T-helper 2 cell (primary cell): ENCODE results near the gene GNAS-AS1.

ENCODE experiments used
- DNase-seq, 5 experiments: peaks; one replicate each; pipeline versions ENCODE4 v3.0.0 to v3.0.0-alpha.2; 2012 to 2022

GNAS-AS1 gene

DNA sequence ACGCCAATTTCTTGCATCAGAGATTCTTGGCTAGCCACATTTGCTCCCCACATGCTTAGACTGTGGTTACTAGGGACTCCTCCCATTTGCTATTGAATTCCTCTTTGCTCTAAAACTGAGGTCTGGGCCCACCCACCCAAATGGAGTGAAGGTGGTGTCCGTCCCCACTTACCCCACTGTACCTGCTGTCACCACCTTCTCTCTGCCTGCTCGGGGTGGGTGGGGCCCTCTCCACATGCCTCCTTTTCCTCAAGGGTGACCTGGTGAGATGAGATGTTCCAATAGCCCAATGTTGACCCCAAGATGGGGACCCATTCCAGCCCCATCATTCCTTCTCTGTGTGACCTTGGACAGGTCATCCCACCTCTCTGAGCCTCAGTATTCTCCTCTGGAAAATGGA lies 74.6 kb downstream of the GNAS-AS1 start:
- no peak for DNase-seq

DNA sequence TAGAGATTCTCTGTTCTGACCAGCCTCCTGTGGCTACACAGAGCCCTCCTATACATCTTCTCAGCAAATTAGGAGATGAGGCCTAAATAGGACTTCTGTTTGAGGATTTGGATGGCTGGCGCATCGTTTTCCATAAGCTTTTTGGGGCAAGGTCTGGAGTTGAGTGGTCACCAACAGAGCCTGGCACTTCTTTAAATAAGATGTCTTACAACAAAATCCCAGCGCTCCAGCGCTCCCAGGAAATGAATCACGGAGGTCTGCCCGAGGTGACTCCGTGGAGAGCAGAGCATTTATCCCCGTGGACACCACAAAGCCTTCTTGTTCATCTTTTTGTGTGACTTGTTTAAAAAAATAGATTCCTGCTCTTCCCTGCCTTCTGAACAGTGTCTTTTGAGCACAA lies 75.3 kb downstream of the GNAS-AS1 start:
- no peak for DNase-seq

DNA sequence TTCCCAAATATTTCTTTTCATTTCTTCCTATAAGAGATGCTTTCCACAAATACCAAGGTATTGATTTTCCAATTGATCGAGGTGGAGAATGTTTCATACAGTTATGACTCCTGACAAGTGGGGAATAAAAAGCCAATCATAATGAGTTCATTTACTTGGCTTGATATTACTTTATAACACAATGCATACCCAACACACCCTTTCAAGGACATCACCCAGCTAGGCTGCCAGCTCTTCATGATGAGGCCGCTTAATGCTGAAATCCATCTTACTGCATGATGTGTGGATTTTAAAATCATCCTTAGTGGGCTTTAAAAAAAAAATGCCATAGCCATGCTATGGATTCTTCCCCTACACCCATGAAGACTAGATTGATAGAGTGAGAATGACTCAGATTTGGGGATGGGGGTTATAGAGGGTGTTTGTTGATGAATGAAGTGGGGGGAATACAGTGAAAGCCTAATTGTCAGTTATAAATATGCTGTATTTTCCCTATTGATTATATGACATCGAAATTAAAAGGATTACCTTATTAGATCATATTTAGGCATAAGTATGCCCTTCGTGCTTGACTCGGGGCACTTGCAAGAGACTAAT lies 75.9 kb downstream of the GNAS-AS1 start:
- DNase-seq = no peak

DNA sequence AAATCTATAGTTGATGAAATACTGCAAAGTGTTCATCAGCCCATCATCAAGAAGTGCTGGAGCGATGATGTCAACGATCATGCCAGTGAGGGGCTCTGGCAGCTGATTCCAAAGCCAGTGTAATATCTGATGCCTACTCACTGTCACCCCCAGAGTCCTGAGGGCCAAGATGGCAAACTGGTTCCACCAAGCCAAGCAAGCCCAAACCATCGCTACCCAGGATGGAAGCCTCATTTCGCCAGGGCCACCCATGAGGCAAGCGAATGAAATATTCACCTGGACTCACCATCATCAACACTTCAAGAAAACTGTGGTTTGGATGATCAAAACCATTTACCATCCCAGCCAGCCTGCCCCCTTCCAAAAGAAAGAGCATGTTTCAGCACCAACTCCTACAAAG lies 76.5 kb downstream of the GNAS-AS1 start:
- DNase-seq = no peak

DNA sequence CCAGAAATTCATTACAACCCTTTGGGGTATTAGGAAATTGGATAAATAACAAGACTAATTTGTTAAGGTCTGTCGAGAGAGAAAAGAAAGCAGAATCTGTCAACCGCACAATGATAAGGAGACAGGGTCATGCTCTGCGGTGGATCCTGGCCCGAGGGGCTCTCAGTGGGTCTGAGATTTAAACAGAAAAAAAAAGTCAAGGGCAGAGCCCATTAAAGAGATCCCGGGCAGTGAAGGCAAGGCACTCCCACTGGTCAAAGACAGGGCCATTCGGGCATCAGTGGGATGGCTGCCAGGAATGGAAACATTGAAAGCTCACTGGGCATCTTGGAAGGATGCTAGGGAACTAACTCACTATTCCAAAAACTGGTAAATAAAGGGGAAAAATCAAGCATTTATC lies 77.9 kb downstream of the GNAS-AS1 start:
- DNase-seq = no peak
